Fibroblast of pulmonary artery (primary cell): ENCODE measurements around the gene IL36B.

Experiments
- DNase-seq: peaks from one replicate; pipeline ENCODE4 v3.0.0-alpha.2; 2010; ENCODE audit warnings: low read depth
- H3K4me3 ChIP-seq: replicated peaks from 2 replicates; pipeline ENCODE4 v1.5.1; 2011; ENCODE audit warnings: low read depth, mild to moderate bottlenecking, control low read depth, low read length, moderate library complexity
- TF ChIP-seq, protein P1 (sequence below): IDR thresholded peaks from 2 replicates; pipeline ENCODE4 v1.5.1; 2011; ENCODE audit warnings: mild to moderate bottlenecking, control low read depth, low read length, inconsistent platforms; ENCODE audit errors: missing control alignments

Gene IL36B

DNA sequence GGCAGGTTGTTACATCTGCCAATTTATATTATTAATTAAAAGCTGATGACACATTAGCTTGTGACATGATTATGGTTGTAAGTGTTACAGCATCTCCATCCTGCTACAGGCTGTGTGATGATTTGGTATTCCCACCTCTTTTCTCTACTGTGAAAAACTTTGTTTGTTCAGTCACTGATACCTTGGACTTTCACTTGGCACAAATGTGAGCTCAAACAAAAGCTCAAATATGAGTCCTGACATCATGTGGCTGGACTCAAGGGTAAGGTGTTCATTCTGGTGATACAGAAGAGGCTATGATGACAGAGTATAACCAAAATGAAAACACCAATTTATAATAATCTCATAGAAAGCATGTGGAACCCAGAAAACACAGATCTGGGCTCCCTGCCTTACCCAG is 58.8 kb downstream of the IL36B start:
- TF ChIP-seq, protein P1, sequence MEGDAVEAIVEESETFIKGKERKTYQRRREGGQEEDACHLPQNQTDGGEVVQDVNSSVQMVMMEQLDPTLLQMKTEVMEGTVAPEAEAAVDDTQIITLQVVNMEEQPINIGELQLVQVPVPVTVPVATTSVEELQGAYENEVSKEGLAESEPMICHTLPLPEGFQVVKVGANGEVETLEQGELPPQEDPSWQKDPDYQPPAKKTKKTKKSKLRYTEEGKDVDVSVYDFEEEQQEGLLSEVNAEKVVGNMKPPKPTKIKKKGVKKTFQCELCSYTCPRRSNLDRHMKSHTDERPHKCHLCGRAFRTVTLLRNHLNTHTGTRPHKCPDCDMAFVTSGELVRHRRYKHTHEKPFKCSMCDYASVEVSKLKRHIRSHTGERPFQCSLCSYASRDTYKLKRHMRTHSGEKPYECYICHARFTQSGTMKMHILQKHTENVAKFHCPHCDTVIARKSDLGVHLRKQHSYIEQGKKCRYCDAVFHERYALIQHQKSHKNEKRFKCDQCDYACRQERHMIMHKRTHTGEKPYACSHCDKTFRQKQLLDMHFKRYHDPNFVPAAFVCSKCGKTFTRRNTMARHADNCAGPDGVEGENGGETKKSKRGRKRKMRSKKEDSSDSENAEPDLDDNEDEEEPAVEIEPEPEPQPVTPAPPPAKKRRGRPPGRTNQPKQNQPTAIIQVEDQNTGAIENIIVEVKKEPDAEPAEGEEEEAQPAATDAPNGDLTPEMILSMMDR = no peak
- DNase-seq = no peak
- no peak overlapping the region for H3K4me3 ChIP-seq

DNA sequence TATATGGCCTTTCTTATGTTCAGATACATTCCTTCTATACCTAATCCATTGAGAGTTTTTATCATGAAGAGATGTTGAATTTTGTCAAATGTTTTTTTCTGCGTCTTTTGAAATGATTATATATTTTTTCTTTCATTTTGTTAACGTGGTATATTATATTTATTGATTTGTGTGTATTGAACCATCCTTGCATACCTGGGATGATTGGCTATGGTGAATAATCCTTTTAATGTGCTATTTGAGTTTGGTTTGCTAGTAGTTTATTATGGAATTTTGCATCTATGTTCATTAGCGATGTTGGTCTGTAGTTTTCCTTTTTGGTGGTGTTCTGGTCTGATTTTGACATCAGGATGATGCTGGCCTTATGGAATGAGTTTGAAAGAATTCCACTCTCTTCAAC is 63.1 kb downstream of the IL36B start:
- H3K4me3 ChIP-seq = no peak overlapping the region

DNA sequence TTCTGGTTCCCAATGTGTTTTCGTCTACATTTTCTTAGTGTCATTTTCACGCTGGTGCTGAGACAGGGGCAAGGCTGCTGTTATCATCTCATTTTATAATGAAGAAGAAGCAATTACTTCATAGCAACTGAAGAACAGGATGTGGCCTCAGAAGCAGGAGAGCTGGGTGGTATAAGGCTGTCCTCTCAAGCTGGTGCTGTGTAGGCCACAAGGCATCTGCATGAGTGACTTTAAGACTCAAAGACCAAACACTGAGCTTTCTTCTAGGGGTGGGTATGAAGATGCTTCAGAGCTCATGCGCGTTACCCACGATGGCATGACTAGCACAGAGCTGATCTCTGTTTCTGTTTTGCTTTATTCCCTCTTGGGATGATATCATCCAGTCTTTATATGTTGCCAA is 67.6 kb downstream of the IL36B start:
- TF ChIP-seq, protein P1 = no peak
- no peak for DNase-seq
- H3K4me3 ChIP-seq = no peak overlapping the region

More for the DNA sequence above, 63.1 kb downstream of the IL36B start:
- DNase-seq = no peak
- TF ChIP-seq, protein P1 = no peak

GRCh38 chr2:112980537-112980936 is 72.1 kb downstream of the IL36B start:
- TF ChIP-seq, protein P1 = no peak
- no peak for DNase-seq
- no peak overlapping the region for H3K4me3 ChIP-seq

DNA sequence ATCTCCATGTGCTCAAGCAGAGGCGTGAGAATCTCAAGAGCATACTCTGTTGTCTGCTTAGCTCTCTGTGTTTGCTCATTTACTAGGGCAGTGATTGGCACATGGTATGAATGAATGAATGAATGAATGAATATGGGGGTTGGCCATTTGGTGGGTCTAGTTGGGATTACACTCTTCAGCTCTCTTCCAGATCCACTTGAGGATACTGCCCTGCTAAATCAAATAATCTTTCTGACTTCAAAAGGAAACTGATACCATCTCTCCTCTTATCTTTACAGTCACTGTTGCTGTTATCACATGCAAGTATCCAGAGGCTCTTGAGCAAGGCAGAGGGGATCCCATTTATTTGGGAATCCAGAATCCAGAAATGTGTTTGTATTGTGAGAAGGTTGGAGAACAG is 72.9 kb downstream of the IL36B start:
- DNase-seq = no peak
- no peak overlapping the region for H3K4me3 ChIP-seq
- TF ChIP-seq, protein P1 = no peak

GRCh38 chr2:112977559-112978056 is 75.1 kb downstream of the IL36B start, which contains the start of gene IL36G:
IL36G (plus strand) TSS chr2:112978006; CDS start chr2:112978639, 633 bp downstream.
- H3K4me3 ChIP-seq = no peak within 1 kb of the TSS
- TF ChIP-seq, protein P1 = no peak
- DNase-seq = no peak
